Endothelial cell of umbilical vein (primary cell): ENCODE results near the gene KCNK1. TPM values are rescaled to one million over a fixed set of nuclear protein-coding genes. Genes with fewer than 3 reads are reported as not detected.

Source experiments
- BruUV-seq: library from RNA; stranded (reverse); fragments of 400-500 nt; replicated peaks from 2 replicates; lab custom pipeline; 2021; lab: Mats Ljungman, UMichigan
- CTCF ChIA-PET: fragments of 300-600, 350-600 bp; sonication (Branson Sonifier 250); formaldehyde crosslinking; loops from one replicate; lab custom pipeline; 2021; ENCODE audit warnings: antibody characterized with exemption, inconsistent platforms; lab: Charles Lee
- POLR2A ChIA-PET: fragments of 300-600, 350-600 bp; sonication (Branson Sonifier 250); formaldehyde crosslinking; loops from one replicate; lab custom pipeline; 2021; ENCODE audit warnings: antibody characterized with exemption, inconsistent platforms; lab: Charles Lee
- DNase-seq: peaks from one replicate; pipeline ENCODE4 v3.0.0-alpha.2; 2011; ENCODE audit warnings: low read depth, low spot score
- FAIRE-seq: peaks from 2 replicates; lab custom pipeline; 2011; peaks lifted over from hg19 to GRCh38; lab: Jason Lieb, UNC
- H2AFZ ChIP-seq: 2 replicates; pipeline ENCODE4 v1.6.0; 2012; ENCODE audit warnings: low read depth, low read length, control low read depth, inconsistent platforms
- H3K27ac ChIP-seq: 2 replicates; pipeline ENCODE4 v1.5.1; 2011; ENCODE audit warnings: low read depth, mild to moderate bottlenecking, control low read depth, low read length, moderate library complexity; ENCODE audit not compliant: insufficient read depth
- H3K27me3 ChIP-seq, 2 experiments: 2 replicates each; pipeline versions ENCODE4 v1.6.0 to v1.6.1; 2011; ENCODE audit warnings: low read length in 2 of 2, mixed read lengths in 1 of 2; ENCODE audit not compliant: control insufficient read depth in 2 of 2, insufficient read depth in 2 of 2
- H3K36me3 ChIP-seq, 2 experiments: 2 replicates in 1 of 2; 3 replicates in 1 of 2; pipeline ENCODE4 v1.5.1; 2011; ENCODE audit warnings: low read length in 2 of 2, mild to moderate bottlenecking in 1 of 2, moderate library complexity in 1 of 2; ENCODE audit not compliant: control insufficient read depth in 2 of 2, insufficient read depth in 2 of 2; ENCODE audit errors: extremely low read depth in 1 of 2
- H3K4me1 ChIP-seq: 3 replicates; pipeline ENCODE4 v1.5.1; 2011; ENCODE audit warnings: mild to moderate bottlenecking, low read length; ENCODE audit not compliant: control insufficient read depth, insufficient read depth; ENCODE audit errors: extremely low read depth
- H3K4me2 ChIP-seq: 2 replicates; pipeline ENCODE4 v1.6.1; 2011; ENCODE audit warnings: low read length, control low read depth, mixed read lengths; ENCODE audit not compliant: insufficient read depth
- H3K4me3 ChIP-seq, 3 experiments: fragments of 200-600 bp in 1 of 3; sonication (generic), shearing (Covaris generic) in 1 of 3; replicated peaks in 1 of 3; 2 replicates each; pipeline ENCODE4 v1.5.1; 2011 to 2016; ENCODE audit warnings: control low read depth in 3 of 3, low read length in 3 of 3, mild to moderate bottlenecking in 2 of 3, inconsistent platforms in 1 of 3, low read depth in 1 of 3, moderate library complexity in 1 of 3; ENCODE audit not compliant: insufficient read depth in 1 of 3
- H3K79me2 ChIP-seq: 2 replicates; pipeline ENCODE4 v1.6.0; 2012; ENCODE audit warnings: low read length, inconsistent platforms; ENCODE audit not compliant: control insufficient read depth, insufficient read depth
- H3K9ac ChIP-seq: replicated peaks from 2 replicates; pipeline ENCODE3; 2011; ENCODE audit warnings: low read length, control low read depth; ENCODE audit not compliant: insufficient read depth; ENCODE audit errors: extremely low read depth
- H3K9me1 ChIP-seq: replicated peaks from 3 replicates; pipeline ENCODE4 v1.6.0; 2011; ENCODE audit warnings: mild to moderate bottlenecking, low read length; ENCODE audit not compliant: control insufficient read depth, insufficient read depth; ENCODE audit errors: extremely low read depth
- H3K9me3 ChIP-seq: replicated peaks from 2 replicates; pipeline ENCODE4 v1.5.1; 2012; ENCODE audit warnings: low read length, inconsistent platforms; ENCODE audit not compliant: control insufficient read depth, insufficient read depth
- H4K20me1 ChIP-seq: replicated peaks from 2 replicates; pipeline ENCODE3; 2011; ENCODE audit warnings: mild to moderate bottlenecking, low read length; ENCODE audit not compliant: control insufficient read depth, insufficient read depth; ENCODE audit errors: extremely low read depth
- EZH2 ChIP-seq: IDR thresholded peaks from 2 replicates; pipeline ENCODE4 v1.6.1; 2012; ENCODE audit warnings: borderline replicate concordance, low read depth, mild to moderate bottlenecking, moderate library complexity, low read length, inconsistent platforms; ENCODE audit not compliant: severe bottlenecking
- FOS ChIP-seq: IDR thresholded peaks from 2 replicates; pipeline ENCODE4 v1.6.1; 2011; ENCODE audit warnings: mild to moderate bottlenecking, low read length, moderate library complexity, borderline replicate concordance; ENCODE audit not compliant: insufficient read depth
- GATA2 ChIP-seq: IDR thresholded peaks from 2 replicates; pipeline ENCODE4 v1.7.0; 2011; ENCODE audit warnings: low read depth, mild to moderate bottlenecking, moderate library complexity, mixed read lengths, low read length; ENCODE audit not compliant: insufficient read length, insufficient read depth
- JUN ChIP-seq: IDR thresholded peaks from 2 replicates; pipeline ENCODE4 v1.6.1; 2011; ENCODE audit warnings: borderline replicate concordance, low read depth; ENCODE audit not compliant: insufficient read length, insufficient read depth
- MYC ChIP-seq: IDR thresholded peaks from one replicate; pipeline ENCODE4 v1.6.1; 2011; ENCODE audit warnings: mild to moderate bottlenecking, low read depth, low read length
- POLR2A ChIP-seq: IDR thresholded peaks from 2 replicates; pipeline ENCODE4 v1.6.1; 2012; ENCODE audit warnings: low read depth, mild to moderate bottlenecking, control low read depth, low read length
- POLR2AphosphoS5 ChIP-seq: IDR thresholded peaks from 2 replicates; pipeline ENCODE4 v1.6.1; 2012; ENCODE audit warnings: low read depth, mild to moderate bottlenecking, control low read depth, low read length, moderate library complexity; ENCODE audit not compliant: insufficient read depth
- dilution Hi-C: fragments of 300-500 bp; cut with MboI; formaldehyde crosslinking; loops from one replicate; pipeline ENCODE4 v1.15.0; 2019; ENCODE audit warnings: low sequenced_read_pairs; ENCODE audit not compliant: extremely low pct_ligation_motif_present
- intact Hi-C: fragments of 100-400 bp; cut with micrococcal nuclease; formaldehyde crosslinking; loops from one replicate; pipeline ENCODE4 v1.10.0; 2022
- polyA plus RNA-seq, 4 experiments: library from polyadenylated mRNA; depleted of rRNA in 3 of 4; stranded (reverse) in 3 of 4; unstranded in 1 of 4; fragments of >200 nt; gene quantifications; 2 replicates each; pipeline versions ENCODE4 v1.2.1 to v1.2.3, GENCODE V29; 2011 to 2012; ENCODE audit warnings: missing spikeins in 1 of 4
- total RNA-seq: library from RNA; stranded (reverse); gene quantifications from 2 replicates; pipeline ENCODE4 v1.2.3, GENCODE V29; 2021
- TF ChIP-seq, protein P1 (sequence below): IDR thresholded peaks from 2 replicates; pipeline ENCODE4 v1.6.1; 2011; ENCODE audit not compliant: insufficient read depth, insufficient read length
- TF ChIP-seq, protein P2 (sequence below), 2 donors: IDR thresholded peaks; 1 replicate in 1 of 2; 2 replicates in 1 of 2; pipeline ENCODE4 v1.5.1; 2011; ENCODE audit warnings: low read length in 2 of 2, mild to moderate bottlenecking in 2 of 2, moderate library complexity in 2 of 2, control low read depth in 1 of 2, inconsistent platforms in 1 of 2, low read depth in 1 of 2; ENCODE audit not compliant: insufficient read depth in 1 of 2; ENCODE audit errors: extremely low read depth in 1 of 2

The KCNK1 gene
- total and polyA plus RNA-seq, 2 donors (not counting 3 experiments of a cell fraction or from before 2014, with no cell fraction given): 0.83 to 2.8 TPM

DNA sequence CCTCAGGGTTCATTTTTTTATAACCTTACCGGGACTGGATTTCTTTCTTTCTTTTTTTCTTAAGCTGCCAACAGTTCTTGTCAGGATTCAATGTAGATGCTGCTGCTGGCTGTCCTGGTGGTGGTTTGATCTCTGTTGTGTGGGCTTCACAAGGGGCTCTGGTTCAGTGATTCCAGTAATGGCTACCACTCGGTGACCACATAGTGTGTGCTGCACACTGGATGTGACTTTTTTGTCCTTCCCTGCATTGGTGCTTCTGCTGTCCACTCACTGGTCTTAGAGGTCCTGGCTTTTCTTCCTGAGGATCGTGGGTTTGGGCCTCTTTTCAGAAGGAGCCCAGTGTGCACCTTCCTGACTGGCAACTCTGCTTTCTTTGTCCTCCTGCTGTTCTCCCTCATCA, 18.5 kb downstream of the KCNK1 start:
- dilution Hi-C loops (no loop called here), intact Hi-C loops (no loop called here)
- Histone ChIP-seq H3K4me1 (no peaks in the 10 kb centered on the region), H3K9me3 (no peaks in the 10 kb centered on the region), H4K20me1 (no peaks in the 10 kb centered on the region), H3K4me2 (no peak overlapping the region), H3K4me3 (no peak overlapping the region), H3K79me2 (no peaks in the 10 kb centered on the region), H3K27ac (no peak overlapping the region), H3K27me3 (no peaks in the 10 kb centered on the region), H3K9ac (no peak overlapping the region), H2AFZ (no peak overlapping the region), H3K36me3 (no peaks in the 10 kb centered on the region), H3K9me1 (no peaks in the 10 kb centered on the region)
- no TSS peak for BruUV-seq
- FAIRE-seq: no peak
- ChIA-PET POLR2A (no interaction called here), CTCF (no interaction called here)
- TF ChIP-seq JUN (no peak), GATA2 (no peak), POLR2AphosphoS5 (no peak), EZH2 (no peak), POLR2A (no peak), MYC (no peak), FOS (no peak)
- TF ChIP-seq, protein P1, sequence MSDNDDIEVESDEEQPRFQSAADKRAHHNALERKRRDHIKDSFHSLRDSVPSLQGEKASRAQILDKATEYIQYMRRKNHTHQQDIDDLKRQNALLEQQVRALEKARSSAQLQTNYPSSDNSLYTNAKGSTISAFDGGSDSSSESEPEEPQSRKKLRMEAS: no peak
- TF ChIP-seq, protein P2, sequence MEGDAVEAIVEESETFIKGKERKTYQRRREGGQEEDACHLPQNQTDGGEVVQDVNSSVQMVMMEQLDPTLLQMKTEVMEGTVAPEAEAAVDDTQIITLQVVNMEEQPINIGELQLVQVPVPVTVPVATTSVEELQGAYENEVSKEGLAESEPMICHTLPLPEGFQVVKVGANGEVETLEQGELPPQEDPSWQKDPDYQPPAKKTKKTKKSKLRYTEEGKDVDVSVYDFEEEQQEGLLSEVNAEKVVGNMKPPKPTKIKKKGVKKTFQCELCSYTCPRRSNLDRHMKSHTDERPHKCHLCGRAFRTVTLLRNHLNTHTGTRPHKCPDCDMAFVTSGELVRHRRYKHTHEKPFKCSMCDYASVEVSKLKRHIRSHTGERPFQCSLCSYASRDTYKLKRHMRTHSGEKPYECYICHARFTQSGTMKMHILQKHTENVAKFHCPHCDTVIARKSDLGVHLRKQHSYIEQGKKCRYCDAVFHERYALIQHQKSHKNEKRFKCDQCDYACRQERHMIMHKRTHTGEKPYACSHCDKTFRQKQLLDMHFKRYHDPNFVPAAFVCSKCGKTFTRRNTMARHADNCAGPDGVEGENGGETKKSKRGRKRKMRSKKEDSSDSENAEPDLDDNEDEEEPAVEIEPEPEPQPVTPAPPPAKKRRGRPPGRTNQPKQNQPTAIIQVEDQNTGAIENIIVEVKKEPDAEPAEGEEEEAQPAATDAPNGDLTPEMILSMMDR (IDR thresholded peaks at IDR 0.05; ENCODE audit: extremely low read depth in 1 of 2, insufficient read depth in 1 of 2, low read depth in 1 of 2, low read length in 2 of 2): no peak
- no peak for DNase-seq
